ENCODE data around the gene TERC.

GRCh38 chr3:169760479-169760878 is 4.4 kb downstream of the TERC start:
- TF ChIP-seq CTCF (IDR thresholded peaks at IDR 0.05) (no peak), POLR2AphosphoS5 (IDR thresholded peaks at IDR 0.05) (no peak)

Measured in breast epithelium (tissue), 3 donors.